NCI-H2171 (cell line): Measurements from ENCODE around the gene DNER.
"Not testable (repeated sequence)": the region's sequence is repeated elsewhere in the genome, so short reads cannot be mapped to it uniquely, and the experiment has no call there.

ENCODE experiments used
- DNase-seq: peaks from one replicate; lab custom pipeline; 2025; lab: John Stamatoyannopoulos, UW

DNER gene

GRCh38 chr2:229714080-229714735 is at the start of gene DNER:
Gene DNER (minus strand): TSS chr2:229714555. CDS start chr2:229714423, 132 bp downstream.
- DNase-seq: peak; percentile 22

- no peak for DNase-seq
Measured at GRCh38 chr2:229761663-229762062, 47.3 kb upstream of the DNER start.

GRCh38 chr2:229757462-229757861 is 43.1 kb upstream of the DNER start:
- DNase-seq: not testable (repeated sequence)

GRCh38 chr2:229752970-229753729 is 38.8 kb upstream of the DNER start:
- DNase-seq: no peak

- no peak for DNase-seq
Measured at GRCh38 chr2:229749779-229750178, 35.4 kb upstream of the DNER start.

GRCh38 chr2:229748950-229749349 is 34.6 kb upstream of the DNER start:
- no peak for DNase-seq

- not testable (repeated sequence) for DNase-seq
Measured at GRCh38 chr2:229742691-229743090, 28.3 kb upstream of the DNER start.

GRCh38 chr2:229740279-229740678 is 25.9 kb upstream of the DNER start:
- no peak for DNase-seq

- DNase-seq: no peak
Measured at GRCh38 chr2:229738024-229738625, 23.8 kb upstream of the DNER start.

GRCh38 chr2:229734410-229734809 is 20.1 kb upstream of the DNER start:
- no peak for DNase-seq

GRCh38 chr2:229733611-229734245 is 19.4 kb upstream of the DNER start:
- no peak for DNase-seq

- DNase-seq: no peak
Measured at GRCh38 chr2:229732897-229733296, 18.5 kb upstream of the DNER start.

GRCh38 chr2:229731916-229732315 is 17.6 kb upstream of the DNER start:
- no peak for DNase-seq

GRCh38 chr2:229731363-229731762 is 17.0 kb upstream of the DNER start:
- DNase-seq: no peak

- DNase-seq: no peak
Measured at GRCh38 chr2:229728370-229728769, 14.0 kb upstream of the DNER start.

GRCh38 chr2:229726643-229727042 is 12.3 kb upstream of the DNER start:
- no peak for DNase-seq

GRCh38 chr2:229725716-229726574 is 11.6 kb upstream of the DNER start:
- no peak for DNase-seq

GRCh38 chr2:229723192-229723591 is 8.8 kb upstream of the DNER start:
- not testable (repeated sequence) for DNase-seq

- DNase-seq: no peak
Measured at GRCh38 chr2:229719926-229720647, 5.7 kb upstream of the DNER start.

GRCh38 chr2:229718057-229718456 is 3.7 kb upstream of the DNER start:
- DNase-seq: no peak

GRCh38 chr2:229715895-229716507 is 1.6 kb upstream of the DNER start:
- DNase-seq: no peak
